DMS 273 (cell line): ENCODE data around the gene RPSA.
"Not testable (repeated sequence)": the region's sequence is repeated elsewhere in the genome, so short reads cannot be mapped to it uniquely, and the experiment has no call there.

ENCODE experiments used
- DNase-seq: peaks from one replicate; lab custom pipeline; 2025; ENCODE audit not compliant: unreplicated experiment; lab: John Stamatoyannopoulos, UW

RPSA gene

DNA sequence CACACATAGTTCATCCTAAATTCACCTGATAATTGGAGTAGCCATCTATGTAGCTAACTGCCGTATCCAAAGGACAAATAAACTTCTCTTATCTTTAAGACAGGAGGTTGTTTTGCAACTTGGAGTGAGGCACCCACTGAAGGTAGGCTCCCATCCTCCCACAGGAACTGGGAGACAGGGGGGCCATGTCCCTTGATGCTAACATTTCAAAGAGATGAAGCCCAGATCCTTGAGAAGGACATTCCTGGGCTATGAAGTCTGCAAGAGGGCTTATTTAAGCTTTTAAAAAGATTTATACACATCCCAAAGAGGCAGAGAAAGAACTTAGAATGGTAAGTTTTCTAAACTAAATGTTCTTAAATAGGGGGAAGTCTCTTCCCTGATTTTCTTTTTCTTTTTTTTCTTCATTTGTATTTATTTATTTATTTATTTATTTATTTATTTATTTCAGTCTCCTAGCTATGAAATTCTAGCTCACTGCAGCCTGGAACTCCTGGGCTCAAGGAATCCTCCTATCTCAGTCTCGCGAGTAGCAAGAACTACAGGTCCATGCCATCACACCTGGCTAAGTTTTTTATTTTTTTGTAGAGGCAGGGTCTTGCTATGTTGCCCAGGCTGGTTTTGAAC is 48.2 kb downstream of the RPSA start:
- no peak for DNase-seq

DNA sequence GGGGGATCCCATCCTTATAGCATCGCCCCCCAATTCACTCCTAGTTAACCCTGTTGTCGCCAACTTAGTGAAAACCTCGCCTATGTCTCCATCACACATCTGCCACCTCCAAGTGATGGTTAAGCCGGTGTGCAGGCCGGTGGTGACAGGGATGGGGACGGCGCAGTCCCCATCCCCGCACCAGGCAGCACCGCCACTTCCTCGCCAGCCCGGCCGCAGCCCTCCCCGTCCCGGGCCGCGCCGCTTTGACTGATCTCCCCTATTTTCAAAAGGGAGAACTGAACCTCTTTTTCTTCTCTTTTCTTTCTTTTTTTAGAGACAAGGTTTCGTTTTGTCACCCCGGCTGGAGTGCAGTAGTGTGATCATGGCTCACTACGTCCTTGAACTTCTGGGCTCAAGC is 49.6 kb downstream of the RPSA start:
- no peak for DNase-seq

DNA sequence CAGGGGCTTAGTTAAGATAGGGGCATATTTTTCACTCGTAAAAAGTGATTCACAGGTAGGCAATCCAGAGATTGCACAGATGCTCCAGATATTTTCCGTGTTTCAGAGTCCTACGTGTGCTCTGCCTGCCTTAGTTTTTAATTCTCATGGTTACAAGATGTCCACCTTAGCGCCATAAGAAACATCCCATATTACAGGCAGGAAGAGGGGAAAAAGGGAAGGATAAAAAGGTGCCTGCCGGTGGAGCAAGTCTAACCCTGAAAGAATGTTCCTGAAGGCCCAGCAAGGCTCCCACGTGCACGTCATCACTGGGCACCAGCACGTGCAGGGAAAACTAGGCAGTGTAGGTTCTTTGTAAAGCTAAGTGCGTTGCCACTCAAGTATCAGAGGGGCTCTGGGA is 50.8 kb downstream of the RPSA start:
- DNase-seq, result no peak

DNA sequence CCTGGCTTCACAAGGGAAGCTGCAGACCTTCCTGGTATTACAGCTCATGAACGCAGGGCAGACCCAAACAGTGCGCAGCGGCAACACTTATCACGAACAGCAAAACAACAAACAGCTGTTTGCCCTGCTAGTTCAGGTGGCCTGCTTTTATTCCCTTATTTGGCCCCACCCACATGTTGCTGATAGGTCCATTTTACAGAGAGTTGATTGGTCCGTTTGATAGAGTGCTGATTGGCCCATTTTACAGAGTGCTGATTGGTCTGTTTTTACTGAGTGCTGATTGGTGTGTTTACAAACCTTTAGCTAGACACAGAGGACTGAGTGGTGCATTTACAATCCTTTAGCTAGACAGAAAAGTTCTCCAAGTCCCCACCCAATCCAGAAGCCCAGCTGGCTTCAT is 52.1 kb downstream of the RPSA start:
- not testable (repeated sequence) for DNase-seq

DNA sequence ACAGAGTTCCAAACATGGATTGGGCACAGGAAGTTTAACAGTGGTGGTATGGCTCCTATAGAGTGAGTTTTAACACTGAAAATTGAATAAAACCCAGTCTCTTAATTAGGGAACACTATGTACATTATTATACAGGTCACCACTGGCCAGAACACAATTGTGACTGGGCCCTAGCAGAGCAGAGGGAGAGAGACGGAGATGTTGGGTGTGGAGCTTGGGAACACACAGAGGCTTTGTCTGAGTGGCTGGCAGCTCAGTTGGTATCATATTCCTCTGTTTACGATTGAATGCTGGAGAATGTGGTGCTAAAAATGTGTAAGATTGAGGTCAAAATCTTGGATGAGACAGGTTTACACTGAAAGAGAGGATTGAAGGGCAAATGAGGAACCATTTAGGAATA is 54.2 kb downstream of the RPSA start:
- no peak for DNase-seq
